ENCODE data around the gene DGCR2.
"Not testable (repeated sequence)": the region's sequence is repeated elsewhere in the genome, so short reads cannot be mapped to it uniquely, and the experiment has no call there.

Gene DGCR2, protein sequence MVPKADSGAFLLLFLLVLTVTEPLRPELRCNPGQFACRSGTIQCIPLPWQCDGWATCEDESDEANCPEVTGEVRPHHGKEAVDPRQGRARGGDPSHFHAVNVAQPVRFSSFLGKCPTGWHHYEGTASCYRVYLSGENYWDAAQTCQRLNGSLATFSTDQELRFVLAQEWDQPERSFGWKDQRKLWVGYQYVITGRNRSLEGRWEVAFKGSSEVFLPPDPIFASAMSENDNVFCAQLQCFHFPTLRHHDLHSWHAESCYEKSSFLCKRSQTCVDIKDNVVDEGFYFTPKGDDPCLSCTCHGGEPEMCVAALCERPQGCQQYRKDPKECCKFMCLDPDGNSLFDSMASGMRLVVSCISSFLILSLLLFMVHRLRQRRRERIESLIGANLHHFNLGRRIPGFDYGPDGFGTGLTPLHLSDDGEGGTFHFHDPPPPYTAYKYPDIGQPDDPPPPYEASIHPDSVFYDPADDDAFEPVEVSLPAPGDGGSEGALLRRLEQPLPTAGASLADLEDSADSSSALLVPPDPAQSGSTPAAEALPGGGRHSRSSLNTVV

DNA sequence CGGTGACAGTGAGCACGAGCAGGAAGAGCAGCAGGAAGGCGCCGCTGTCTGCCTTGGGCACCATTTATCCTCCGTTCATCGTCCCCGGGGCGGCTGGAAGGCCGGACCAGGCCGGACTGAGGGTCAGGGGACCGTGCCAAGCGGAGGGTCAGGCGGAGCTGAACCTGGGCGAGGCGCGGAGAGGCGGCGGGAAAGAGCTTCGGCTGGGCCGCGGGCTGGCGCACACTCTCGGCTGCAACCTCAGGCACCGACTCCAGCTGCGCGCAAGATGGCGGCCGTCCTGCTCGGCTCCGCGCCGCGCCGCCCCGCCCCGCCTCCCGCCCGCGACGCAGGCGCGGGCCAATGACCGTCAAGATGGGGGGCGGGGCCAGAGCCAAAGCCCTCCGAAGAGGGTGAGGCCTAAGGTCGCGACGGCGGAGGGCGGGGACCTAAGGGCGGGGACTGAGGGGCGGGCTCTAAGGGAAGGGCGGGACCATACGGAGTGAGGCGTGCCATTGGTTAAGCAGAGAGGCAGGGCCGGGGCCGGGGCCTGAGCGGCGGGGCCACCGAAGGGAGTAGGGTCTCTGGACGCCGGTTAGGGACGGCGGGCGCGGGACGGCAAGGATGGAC lies at the start of gene DGCR2:
Gene DGCR2, minus strand, starts transcription at position 270 of the 609 bp plus-strand sequence. Its CDS starts 206 bp downstream, at position 64.
- DNase-seq (ENCODE audit: low read depth in 2 of 2) = peak; percentile 93 to 96

DNA sequence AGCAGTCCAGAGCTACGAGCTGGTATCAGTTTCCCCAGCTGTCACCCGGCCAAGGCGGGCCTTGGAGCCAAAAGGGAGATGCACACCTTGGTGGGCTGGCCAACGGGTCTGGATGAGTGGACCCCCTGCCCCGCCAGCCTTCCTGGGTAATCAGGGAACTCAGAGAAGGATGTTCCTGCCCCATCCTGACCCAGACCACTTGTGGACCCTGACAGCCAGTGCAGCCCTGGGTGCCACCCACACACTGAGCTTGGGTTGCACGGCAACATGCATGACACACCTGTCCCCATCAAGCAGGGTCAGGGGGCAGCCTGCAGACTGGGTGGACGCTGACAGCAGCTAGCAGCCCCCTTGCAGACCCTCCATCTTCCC lies 47.7 kb upstream of the DGCR2 start:
- DNase-seq (ENCODE audit: low read depth in 2 of 2) = no peak

DNA sequence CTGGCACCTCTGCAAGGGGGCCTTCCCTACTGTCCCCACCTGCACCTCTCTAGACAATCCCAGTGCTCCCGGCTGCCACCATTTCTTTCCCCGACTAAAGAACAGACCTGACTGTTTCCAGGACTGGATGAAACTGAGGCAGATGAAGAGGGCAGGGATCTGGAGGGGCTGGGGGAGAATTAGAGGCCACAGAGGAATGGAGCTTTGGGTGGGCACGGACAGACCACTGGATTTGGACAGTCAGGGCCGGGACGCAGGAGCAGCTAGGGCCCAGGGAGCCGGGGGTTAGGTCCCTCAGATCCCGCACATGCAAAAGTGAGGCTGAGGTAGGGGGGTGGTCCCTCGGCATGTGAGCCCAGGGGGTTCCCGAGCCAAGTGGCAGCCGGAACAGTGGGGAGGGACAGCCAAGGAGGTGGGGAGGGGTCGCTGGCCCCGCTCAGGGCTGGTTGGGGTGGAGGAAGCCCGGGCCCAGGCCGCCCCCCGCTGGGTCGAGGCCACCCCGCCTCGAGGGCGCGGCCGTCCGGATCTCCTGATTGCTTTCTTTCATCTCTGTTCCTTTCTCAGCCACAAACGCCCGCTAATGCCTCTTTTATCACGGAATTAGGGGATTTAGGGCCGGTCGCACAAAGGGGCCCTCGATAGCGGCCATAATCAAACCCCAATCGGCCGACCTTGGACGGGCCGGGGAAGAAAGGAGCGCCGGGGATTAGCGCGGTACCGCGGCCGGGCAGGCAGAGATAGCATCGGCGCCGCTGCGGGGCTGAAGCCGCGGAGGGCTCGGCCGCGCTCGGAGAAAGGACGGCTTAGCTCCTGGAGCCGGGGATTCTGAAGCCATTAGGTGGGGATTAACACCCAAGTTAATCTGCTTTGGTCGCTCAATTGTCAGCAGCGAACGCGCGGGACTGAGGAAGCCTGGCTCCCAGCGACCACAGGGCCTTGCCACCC lies 47.1 kb upstream of the DGCR2 start:
- DNase-seq (ENCODE audit: low read depth in 2 of 2) = no peak

DNA sequence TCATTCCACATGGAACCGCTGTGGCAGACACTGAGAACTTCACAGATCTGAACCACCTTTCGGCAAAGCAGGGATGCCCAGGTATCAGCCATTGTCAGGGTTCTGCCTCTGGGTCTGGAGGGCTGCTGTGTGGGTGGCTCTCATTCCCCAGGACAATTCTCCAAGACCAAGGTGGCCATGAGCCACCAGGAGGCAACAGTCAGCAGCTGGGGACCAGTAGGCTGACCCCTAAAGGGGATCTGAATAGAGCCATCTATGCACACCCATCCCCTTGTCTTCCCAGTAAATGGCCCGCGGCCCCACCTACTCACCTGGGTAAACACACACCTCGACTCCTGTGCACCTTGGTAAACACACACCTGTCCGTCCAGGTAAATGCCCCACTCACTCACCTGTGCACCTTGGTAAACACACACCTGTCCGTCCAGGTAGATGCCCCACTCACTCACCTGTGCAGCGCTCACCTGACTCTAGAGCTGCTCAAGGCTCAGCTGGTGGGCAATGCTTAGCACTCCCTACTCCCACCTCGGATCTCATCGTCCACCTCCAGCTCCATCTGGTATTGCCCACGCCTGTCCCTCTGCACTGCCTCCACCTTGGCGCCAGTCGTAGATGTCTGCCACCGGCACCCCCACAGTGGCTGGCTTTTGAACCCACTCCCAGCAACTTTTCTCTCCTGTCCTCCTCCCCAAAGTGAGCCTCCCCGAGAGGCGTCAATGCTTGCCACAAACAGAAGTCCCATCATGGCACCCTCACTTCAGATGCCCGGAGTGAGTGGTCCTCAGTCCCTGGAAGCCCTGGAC lies 46.1 kb upstream of the DGCR2 start:
- no peak for DNase-seq (ENCODE audit: low read depth in 2 of 2)

DNA sequence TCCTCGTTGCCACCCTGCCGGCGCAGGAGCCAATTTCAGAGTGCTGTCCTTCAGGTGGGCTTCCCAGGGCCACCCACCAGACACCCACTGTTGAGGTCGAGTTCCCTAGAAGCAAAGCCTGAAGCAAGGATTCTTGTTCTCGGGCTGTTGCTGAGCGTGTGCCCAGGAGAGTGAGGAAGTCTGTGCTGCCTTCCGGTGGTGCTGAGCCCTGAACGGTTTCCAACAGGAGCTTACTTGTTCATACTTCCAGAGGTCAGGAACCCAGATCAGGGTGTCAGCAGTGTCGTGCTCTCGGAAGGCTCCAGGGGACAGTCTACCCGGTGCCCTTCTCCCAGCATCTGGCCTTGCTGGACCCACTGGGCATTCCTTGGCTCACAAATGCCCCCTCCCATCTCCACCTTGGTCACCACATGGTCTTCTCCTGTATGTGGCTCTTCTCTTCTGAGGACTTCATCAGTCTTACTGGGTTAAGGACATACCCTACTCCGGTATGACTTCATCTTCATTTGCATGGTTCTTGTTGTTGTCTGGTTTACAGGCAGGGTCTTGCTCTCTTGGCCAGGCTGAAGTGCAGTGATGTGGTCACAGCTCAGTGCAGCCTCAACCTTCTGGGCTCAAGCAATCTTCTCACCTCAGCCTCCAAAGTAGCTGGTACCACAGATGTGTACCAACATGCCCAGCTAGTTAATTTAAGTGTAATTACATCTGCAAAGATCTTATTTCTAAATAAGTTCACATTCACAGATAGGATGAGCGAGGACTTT lies 45.1 kb upstream of the DGCR2 start:
- no peak for DNase-seq (ENCODE audit: low read depth in 2 of 2)

DNA sequence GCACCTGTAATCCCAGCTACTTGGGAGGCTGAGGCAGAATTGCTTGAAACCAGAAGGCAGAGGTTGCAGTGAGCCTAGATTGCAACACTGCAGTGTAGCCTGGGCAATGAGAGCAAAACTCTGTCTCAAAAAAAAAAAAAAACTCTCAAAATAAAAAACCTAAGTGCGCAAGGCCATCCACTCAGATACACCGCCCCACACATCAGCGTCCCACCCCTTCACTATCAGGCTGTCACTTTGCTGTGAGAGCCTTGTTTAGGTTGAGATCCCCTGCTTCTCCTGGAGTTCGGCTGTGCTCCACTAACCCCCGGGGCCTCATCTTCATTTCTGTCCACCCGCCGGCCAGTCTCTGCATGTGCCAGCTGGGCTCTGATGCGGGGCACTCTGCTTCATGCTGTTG lies 44.2 kb upstream of the DGCR2 start:
- no peak for DNase-seq (ENCODE audit: low read depth in 2 of 2)

DNA sequence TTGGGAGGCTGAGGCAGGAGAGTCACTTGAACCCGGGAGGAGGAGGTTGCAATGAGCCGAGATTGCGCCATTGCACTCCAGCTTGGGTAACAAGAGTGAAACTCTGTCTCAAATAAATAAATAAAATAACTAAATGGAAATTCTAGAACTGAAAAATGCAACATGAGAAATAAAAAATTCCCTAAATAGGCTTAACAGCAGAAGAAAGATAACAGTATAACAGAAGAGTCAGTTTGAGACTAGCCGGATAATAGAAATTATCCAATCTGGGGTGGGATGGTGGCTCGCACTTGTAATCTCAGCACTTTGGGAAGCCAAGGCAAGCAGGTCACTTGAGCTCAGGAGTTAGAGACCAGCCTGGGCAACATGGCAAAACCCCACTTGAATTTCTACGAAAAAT lies 42.2 kb upstream of the DGCR2 start:
- DNase-seq (ENCODE audit: low read depth in 2 of 2) = no peak

DNA sequence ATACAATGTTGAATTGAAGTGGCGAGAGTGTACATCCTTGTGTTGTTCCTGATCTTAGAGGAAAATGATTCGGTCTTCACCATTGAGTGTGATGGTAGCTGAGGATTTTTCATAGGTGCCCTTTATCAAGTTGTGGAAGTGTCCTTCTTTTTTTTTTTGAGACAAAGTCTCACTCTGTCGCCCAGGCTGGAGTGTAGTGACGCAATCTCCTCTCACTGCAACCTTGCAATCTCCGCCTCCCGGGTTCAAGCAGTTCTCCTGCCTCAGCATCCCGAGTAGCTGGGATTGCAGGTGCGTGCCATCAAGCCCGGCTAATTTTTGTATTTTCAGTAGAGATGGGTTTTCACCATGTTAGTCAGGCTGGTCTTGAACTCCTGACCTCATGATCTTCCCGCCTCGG lies 36.4 kb upstream of the DGCR2 start:
- not testable (repeated sequence) for DNase-seq (ENCODE audit: low read depth in 2 of 2)

DNA sequence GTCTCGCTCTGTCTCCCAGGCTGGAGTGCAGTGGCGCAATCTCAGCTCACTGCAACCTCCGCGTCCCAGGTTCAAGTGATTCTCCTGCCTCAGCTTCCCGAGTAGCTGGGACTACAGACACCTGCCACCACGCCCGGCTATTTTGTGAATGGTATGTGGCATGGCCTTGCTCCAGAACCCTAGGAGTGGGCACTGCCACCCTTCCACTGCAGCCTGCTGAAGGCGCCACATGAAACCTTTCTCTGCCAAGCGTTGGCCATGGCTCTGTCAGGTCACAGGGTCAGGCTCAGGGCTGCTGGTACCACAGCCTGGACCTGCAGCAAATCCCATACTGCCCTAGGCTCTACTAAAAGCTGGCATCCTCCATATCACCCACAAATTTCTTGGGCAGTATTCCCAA lies 33.9 kb upstream of the DGCR2 start:
- DNase-seq (ENCODE audit: low read depth in 2 of 2) = not testable (repeated sequence)

DNA sequence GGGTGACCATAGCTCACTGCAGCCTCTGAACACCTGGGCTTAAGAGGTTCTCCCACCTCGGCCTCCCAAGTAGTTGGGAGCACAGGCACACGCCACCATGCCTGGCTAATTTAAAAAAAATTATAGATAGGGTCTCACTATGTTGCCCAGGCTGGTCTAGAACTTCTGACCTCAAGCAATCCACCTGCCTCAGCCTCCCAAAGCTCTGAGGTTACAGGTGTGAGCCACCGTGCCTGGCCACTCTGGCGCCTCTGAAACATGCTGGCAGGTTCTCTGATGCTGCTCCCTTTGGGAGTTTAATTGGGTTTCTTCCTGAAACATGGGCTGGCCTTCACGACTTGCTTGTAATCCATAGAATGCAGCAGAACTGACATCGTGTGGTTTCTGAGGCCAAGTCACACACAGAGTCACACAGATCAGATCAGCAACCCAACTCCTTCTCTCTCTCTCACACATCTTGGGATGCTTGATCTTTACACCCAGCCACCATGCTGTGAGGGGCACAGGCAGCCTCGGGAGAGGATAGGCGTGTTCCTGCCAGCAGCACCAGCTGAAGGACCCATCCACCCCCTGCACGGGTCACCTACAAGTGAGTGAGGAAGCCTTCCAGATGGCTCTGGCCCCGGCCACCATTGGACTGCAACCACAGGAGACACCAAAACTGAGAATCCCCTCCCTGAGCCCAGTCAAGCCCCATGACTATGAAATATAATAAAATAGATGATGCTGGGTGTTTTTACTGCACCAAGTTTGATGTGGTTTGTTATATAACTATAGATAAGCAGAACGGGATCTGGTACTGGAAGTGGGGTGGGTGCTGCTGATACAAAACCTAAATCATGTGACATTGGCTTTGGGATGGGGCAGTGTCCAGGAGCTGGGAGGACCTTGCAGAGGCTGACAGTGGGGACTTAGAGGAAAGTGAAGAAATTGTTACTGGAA lies 31.0 kb upstream of the DGCR2 start:
- no peak for DNase-seq (ENCODE audit: low read depth in 2 of 2)

DNA sequence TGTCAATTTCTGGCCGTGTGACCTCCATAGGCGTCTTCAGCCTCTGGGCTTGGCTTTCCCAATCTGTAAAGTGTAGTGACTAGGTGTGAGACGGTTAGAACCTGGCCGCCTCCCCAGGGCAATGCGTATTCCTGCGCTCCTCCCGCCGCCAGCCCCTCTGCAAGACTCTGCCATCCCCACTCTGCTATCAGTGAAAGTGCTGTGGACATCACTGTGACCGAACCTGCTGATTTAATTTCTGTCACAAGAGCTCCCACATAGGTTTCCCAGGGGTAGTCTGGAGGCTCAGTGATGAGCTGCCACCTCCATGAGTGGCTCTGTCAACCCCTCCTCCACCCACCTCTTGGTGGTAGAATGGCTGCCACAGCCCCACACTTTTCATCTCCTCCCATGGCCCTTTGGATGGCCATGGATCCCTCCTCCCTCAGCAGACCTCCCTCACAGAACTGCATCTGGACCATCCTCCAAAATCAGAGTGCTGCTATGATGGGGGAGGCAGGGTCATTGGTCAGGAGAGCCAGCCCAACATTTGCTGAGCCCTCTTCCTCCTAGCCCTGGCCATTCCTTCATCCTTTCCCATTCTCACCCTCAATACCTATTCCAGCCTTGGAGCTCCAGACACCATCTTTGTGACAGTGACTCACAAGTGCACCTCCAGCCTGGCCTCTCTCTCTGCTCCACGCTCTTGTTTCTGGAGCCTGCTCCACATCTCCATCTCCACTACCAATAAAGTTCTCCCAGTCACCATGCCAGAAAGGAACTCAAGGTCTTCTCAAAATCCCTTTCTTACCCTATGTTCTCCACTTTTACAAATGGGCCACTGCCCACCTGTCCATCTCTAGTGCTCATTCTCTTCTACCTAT lies 29.3 kb upstream of the DGCR2 start:
- DNase-seq (ENCODE audit: low read depth in 2 of 2) = no peak

DNA sequence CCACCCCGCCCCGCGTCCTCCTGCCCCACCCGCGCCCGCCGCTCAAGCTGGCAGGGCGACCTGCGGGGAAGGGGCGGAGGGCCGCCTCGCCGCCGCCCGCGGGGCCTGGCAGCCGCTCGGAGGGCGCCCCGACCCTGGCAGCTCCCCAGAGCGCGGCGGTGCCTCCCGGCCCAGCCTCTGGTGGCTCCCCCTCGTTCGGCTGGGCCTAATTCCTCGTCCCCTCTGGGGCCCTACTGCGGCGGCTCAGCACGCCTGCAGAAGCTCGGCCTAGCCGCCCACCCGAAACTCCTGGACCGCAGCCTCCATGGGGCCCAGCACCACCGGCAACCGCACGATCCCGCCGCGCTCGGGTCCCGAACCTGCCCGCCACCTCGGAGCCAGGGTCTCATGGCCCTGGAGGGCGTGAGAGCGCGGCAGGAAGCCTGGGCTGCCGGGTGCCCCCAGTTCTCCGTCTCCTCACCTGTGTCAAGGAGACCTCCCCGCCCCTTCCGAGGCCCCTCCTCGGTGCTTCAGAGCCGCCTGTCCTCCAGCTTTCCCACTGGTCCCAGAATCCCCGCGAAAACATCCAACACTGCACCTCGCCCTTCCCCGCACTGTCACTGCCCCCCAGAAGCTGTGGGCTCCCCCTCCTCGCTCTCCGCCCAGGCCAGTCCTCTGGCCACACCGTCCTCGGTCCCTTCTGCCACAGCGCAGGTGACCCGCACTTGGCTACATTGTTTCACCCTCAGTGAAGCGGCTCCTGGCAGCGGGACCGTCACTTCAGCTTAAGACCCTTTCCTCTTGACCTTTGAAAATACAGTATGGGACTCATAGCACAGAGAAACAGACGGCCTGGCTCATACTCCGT lies 28.5 kb upstream of the DGCR2 start:
- no peak for DNase-seq (ENCODE audit: low read depth in 2 of 2)

DNA sequence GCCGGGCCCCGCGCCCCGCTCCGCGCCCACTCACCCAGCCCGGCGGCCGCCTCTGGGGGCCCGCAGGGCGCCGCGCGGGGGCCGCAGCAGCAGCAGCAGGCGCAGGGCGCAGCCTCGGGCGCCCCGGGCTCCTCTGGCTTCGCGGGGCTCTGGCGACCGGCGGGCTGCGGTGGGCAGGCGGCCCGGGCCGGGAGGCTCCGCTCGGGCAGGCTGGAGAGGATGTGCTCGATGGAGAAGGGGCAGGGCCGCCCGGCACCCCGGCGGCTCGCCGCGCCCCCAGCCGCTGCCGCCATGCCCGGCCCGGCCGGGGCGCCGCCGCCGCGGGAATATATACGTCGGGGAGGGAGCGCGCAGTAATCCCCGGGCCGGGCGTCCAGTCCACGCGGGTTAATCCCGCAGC lies 27.8 kb upstream of the DGCR2 start, which contains the start of gene GSC2:
Gene GSC2, minus strand, starts transcription at position 302 of the 400 bp plus-strand sequence. Its CDS starts 9 bp downstream, at position 293.
- no peak for DNase-seq (ENCODE audit: low read depth in 2 of 2)

DNA sequence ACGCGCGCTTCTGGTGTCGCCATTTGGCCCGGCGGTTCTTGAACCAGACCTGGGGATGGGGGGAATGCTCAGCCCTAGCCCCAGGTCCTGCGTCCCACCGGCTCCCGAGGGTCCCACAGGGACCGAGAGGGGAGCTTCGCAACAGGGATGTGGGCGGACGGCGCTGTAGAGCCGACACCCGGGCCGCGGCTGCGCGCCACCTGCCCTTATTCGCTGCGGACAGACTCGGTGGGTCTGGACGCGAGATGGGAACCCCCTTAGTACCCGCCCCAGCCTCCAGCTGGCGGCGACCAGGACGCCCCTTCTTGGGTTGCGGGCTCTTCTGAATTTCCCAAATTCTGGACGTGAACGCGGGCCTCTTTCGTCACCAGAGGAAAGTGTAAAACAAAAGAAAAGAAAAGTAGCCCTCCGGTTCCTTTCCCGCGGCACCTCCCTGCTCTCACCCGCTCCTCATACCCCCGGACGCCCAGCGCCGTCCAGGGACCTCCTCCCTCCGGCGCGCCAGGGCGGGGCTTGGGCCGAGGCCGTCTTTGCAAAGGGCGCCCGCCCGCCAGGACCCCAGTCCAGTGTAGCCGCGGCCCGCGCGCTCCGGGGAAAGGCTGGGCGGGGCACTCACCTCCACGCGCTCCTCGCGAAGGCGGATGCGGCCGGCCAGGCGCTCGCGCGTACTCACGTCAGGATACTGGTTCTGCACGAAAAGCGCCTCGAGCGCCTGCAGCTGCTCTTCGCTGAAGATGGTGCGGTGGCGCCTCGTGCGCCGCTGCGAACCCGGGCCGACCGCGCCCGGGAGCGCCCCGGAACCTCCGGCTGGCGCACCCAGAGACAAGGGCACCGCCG lies 27.1 kb upstream of the DGCR2 start:
- no peak for DNase-seq (ENCODE audit: low read depth in 2 of 2)

DNA sequence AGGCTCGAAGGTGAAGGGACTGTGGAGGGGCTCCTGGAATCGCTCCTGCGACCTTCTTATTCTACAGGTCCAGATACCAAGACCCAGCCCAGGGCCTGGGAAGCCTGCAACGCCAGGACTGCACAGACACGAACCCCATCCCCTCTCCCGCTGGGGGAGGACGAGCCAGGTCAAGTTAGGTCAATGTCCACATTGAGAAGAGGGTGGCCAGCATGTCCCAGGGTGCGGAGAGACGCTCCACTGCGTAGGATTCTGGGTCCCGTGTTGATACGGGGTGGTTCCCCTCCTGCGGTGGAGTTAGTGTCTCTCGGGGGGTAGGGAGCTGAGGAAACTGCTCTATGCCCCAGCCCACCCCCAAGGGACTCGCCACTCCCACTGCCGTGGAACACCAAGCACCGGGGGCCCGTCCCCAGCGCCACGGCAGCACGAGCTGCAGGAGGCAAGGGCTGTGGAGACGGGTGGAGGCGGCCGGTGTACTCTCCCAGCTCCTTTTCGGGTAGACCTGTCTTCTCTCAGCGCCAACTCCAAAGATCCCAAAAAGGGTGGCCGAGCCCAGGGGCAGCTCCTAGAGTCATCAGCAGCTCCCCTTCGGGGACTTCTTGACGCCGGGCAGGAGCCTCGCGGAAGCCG lies 26.3 kb upstream of the DGCR2 start:
- DNase-seq (ENCODE audit: low read depth in 2 of 2) = no peak
